COR-L47 (cell line): ENCODE measurements around the gene BMF.
"Not testable (repeated sequence)": the region's sequence is repeated elsewhere in the genome, so short reads cannot be mapped to it uniquely, and the experiment has no call there.

Experiments used
- DNase-seq: peaks from one replicate; lab custom pipeline; 2025; lab: John Stamatoyannopoulos, UW

Gene BMF

GRCh38 chr15:40128766-40129660, 20.3 kb upstream of the BMF start:
- DNase-seq: no peak

GRCh38 chr15:40125950-40126349, 17.3 kb upstream of the BMF start:
- no peak for DNase-seq

GRCh38 chr15:40124807-40125285, 16.2 kb upstream of the BMF start:
- DNase-seq: not testable (repeated sequence)

GRCh38 chr15:40124333-40124732, 15.7 kb upstream of the BMF start:
- DNase-seq: not testable (repeated sequence)

GRCh38 chr15:40123863-40124262, 15.2 kb upstream of the BMF start:
- not testable (repeated sequence) for DNase-seq

- not testable (repeated sequence) for DNase-seq
Measured at GRCh38 chr15:40122989-40123388, 14.3 kb upstream of the BMF start.

- no peak for DNase-seq
Measured at GRCh38 chr15:40121911-40122638, 13.4 kb upstream of the BMF start.

GRCh38 chr15:40118473-40118872, 9.8 kb upstream of the BMF start:
- no peak for DNase-seq

GRCh38 chr15:40115670-40116093, 7.0 kb upstream of the BMF start:
- no peak for DNase-seq

GRCh38 chr15:40115106-40115505, 6.4 kb upstream of the BMF start:
- not testable (repeated sequence) for DNase-seq

- no peak for DNase-seq
Measured at GRCh38 chr15:40114218-40114617, 5.5 kb upstream of the BMF start.

- DNase-seq: no peak
Measured at GRCh38 chr15:40112789-40113188, 4.1 kb upstream of the BMF start.

GRCh38 chr15:40111888-40112287, 3.2 kb upstream of the BMF start:
- DNase-seq: no peak

- no peak for DNase-seq
Measured at GRCh38 chr15:40110866-40111550, 2.3 kb upstream of the BMF start.

- DNase-seq: no peak
Measured at GRCh38 chr15:40108061-40108854, 421 bp downstream of the BMF start.

GRCh38 chr15:40106203-40107161, 2.2 kb downstream of the BMF start:
- no peak for DNase-seq

GRCh38 chr15:40105517-40106202, 3.0 kb downstream of the BMF start:
- no peak for DNase-seq

GRCh38 chr15:40104865-40105516, 3.7 kb downstream of the BMF start:
- peak; percentile 85 for DNase-seq

- no peak for DNase-seq
Measured at GRCh38 chr15:40104296-40104864, 4.3 kb downstream of the BMF start.
